Activated B cell treated with CpG ODN at 0.5 μM for 24 hours (primary cell): ENCODE data around the gene IL6. TPM values are rescaled to one million over a fixed set of nuclear protein-coding genes. Genes with fewer than 3 reads are reported as not detected.

Experiments used
- ATAC-seq: fragments of 200-7000 bp; cut with Tn5 transposase; one replicate; pipeline ENCODE4 v1.10.0; 2021; ENCODE audit warnings: low read depth, mild to moderate bottlenecking, moderate library complexity
- CTCF ChIA-PET: fragments of 350-600 bp; sonication (Branson Sonifier 250); formaldehyde crosslinking; loops from one replicate; lab custom pipeline; 2021; ENCODE audit warnings: antibody characterized with exemption; lab: Charles Lee
- POLR2A ChIA-PET: fragments of 350-600 bp; sonication (Branson Sonifier 250); formaldehyde crosslinking; loops from one replicate; lab custom pipeline; 2021; ENCODE audit warnings: antibody characterized with exemption; lab: Charles Lee
- DNase-seq: peaks from one replicate; pipeline ENCODE4 v3.0.0; 2022
- H3K27ac Mint-ChIP-seq: one replicate; pipeline ENCODE4 v1.8.0; 2020; ENCODE audit warnings: mixed read lengths
- H3K27me3 Mint-ChIP-seq: one replicate; pipeline ENCODE4 v1.8.0; 2021; ENCODE audit warnings: mixed read lengths
- H3K36me3 Mint-ChIP-seq: one replicate; pipeline ENCODE4 v1.8.0; 2021; ENCODE audit warnings: low read depth, mixed read lengths
- H3K4me1 Mint-ChIP-seq: one replicate; pipeline ENCODE4 v1.8.0; 2021; ENCODE audit warnings: mixed read lengths
- H3K4me3 Mint-ChIP-seq: one replicate; pipeline ENCODE4 v1.8.0; 2020; ENCODE audit warnings: mild to moderate bottlenecking, mixed read lengths
- H3K9me3 Mint-ChIP-seq: one replicate; pipeline ENCODE4 v1.8.0; 2020; ENCODE audit warnings: mixed read lengths
- CTCF ChIP-seq: fragments of 200-600 bp; IDR thresholded peaks from one replicate; pipeline ENCODE4 v1.8.0; 2022; ENCODE audit warnings: antibody characterized with exemption, mild to moderate bottlenecking
- intact Hi-C: fragments of 100-400 bp; cut with micrococcal nuclease; formaldehyde crosslinking; loops from one replicate; pipeline ENCODE4 v1.15.1; 2024
- total RNA-seq: library from RNA; stranded (reverse); gene quantifications from 2 replicates; pipeline ENCODE4 v1.2.3, GENCODE V29; 2022

The IL6 gene
- total RNA-seq, 1 donor from 2014 or later: 72.3 TPM

- DNase-seq (no peak), ATAC-seq (no peak)
- no peak overlapping the region for H3K27ac Mint-ChIP-seq
- H3K36me3 Mint-ChIP-seq: no peaks in the 10 kb centered on the region
- no peak for TF ChIP-seq CTCF
- H3K4me3 Mint-ChIP-seq: no peak overlapping the region
- intact Hi-C loops: no loop called here
- no peaks in the 10 kb centered on the region for H3K27me3 Mint-ChIP-seq
- ChIA-PET CTCF (interaction anchor here (1.1 to 3.4 kb wide), 6 partner anchors 21 to 274 kb away, joined by 3 to 94 read pairs (median 12); partner anchors contain the start of gene IL6), POLR2A (no interaction called here)
- H3K9me3 Mint-ChIP-seq: no peaks in the 10 kb centered on the region
- H3K4me1 Mint-ChIP-seq: no peaks in the 10 kb centered on the region
Observed at GRCh38 chr7:22781230-22781711, 54.3 kb downstream of the IL6 start.

Other genes with a start within 250 kb of the IL6 start
- 96.4 and 117 TPM in 2 replicates for gene STEAP1B, start 227.0 kb upstream of the IL6 start, total RNA-seq
- gene TOMM7, start 95.6 kb downstream of the IL6 start, total RNA-seq: 324 and 406 TPM in 2 replicates